ENCODE data around the gene GMDS. TPM values are rescaled to one million over a fixed set of nuclear protein-coding genes. Genes with fewer than 3 reads are reported as not detected.

Gene GMDS
- total and polyA plus RNA-seq, 2 of the 8 experiments (the other 6 are each of a cell fraction or from before 2014, with no cell fraction given), result 16.8 to 50.0 TPM

DNA sequence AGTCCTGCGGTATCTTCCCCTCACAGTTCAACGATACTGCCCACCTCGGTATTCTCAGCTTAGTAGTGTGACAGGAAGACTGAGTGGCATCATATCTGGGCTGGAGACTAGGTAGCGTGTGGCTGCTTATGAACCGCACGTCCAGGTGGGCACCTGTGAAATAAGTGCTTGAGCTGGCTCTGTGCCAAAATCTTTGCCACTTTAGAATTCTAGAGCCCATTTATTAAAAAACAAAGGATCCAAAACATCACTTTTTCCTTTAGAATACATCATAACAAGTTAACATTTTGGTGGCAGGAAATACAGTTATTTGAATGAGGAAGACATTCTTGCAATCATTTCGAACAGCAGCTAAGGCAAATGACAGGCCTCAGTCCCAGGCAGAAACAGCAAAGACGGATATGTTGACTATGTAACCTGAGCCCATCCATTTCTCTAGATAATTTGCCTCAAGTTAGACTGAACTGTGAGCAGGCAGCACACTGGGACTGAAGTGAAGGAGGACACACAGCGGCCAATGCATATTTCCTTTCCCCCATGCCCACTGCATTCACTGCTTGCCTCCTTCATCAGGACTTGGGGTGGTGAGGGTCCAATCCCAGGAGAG, 136.6 kb downstream of the GMDS start (continued):
- TF ChIP-seq, protein P1, sequence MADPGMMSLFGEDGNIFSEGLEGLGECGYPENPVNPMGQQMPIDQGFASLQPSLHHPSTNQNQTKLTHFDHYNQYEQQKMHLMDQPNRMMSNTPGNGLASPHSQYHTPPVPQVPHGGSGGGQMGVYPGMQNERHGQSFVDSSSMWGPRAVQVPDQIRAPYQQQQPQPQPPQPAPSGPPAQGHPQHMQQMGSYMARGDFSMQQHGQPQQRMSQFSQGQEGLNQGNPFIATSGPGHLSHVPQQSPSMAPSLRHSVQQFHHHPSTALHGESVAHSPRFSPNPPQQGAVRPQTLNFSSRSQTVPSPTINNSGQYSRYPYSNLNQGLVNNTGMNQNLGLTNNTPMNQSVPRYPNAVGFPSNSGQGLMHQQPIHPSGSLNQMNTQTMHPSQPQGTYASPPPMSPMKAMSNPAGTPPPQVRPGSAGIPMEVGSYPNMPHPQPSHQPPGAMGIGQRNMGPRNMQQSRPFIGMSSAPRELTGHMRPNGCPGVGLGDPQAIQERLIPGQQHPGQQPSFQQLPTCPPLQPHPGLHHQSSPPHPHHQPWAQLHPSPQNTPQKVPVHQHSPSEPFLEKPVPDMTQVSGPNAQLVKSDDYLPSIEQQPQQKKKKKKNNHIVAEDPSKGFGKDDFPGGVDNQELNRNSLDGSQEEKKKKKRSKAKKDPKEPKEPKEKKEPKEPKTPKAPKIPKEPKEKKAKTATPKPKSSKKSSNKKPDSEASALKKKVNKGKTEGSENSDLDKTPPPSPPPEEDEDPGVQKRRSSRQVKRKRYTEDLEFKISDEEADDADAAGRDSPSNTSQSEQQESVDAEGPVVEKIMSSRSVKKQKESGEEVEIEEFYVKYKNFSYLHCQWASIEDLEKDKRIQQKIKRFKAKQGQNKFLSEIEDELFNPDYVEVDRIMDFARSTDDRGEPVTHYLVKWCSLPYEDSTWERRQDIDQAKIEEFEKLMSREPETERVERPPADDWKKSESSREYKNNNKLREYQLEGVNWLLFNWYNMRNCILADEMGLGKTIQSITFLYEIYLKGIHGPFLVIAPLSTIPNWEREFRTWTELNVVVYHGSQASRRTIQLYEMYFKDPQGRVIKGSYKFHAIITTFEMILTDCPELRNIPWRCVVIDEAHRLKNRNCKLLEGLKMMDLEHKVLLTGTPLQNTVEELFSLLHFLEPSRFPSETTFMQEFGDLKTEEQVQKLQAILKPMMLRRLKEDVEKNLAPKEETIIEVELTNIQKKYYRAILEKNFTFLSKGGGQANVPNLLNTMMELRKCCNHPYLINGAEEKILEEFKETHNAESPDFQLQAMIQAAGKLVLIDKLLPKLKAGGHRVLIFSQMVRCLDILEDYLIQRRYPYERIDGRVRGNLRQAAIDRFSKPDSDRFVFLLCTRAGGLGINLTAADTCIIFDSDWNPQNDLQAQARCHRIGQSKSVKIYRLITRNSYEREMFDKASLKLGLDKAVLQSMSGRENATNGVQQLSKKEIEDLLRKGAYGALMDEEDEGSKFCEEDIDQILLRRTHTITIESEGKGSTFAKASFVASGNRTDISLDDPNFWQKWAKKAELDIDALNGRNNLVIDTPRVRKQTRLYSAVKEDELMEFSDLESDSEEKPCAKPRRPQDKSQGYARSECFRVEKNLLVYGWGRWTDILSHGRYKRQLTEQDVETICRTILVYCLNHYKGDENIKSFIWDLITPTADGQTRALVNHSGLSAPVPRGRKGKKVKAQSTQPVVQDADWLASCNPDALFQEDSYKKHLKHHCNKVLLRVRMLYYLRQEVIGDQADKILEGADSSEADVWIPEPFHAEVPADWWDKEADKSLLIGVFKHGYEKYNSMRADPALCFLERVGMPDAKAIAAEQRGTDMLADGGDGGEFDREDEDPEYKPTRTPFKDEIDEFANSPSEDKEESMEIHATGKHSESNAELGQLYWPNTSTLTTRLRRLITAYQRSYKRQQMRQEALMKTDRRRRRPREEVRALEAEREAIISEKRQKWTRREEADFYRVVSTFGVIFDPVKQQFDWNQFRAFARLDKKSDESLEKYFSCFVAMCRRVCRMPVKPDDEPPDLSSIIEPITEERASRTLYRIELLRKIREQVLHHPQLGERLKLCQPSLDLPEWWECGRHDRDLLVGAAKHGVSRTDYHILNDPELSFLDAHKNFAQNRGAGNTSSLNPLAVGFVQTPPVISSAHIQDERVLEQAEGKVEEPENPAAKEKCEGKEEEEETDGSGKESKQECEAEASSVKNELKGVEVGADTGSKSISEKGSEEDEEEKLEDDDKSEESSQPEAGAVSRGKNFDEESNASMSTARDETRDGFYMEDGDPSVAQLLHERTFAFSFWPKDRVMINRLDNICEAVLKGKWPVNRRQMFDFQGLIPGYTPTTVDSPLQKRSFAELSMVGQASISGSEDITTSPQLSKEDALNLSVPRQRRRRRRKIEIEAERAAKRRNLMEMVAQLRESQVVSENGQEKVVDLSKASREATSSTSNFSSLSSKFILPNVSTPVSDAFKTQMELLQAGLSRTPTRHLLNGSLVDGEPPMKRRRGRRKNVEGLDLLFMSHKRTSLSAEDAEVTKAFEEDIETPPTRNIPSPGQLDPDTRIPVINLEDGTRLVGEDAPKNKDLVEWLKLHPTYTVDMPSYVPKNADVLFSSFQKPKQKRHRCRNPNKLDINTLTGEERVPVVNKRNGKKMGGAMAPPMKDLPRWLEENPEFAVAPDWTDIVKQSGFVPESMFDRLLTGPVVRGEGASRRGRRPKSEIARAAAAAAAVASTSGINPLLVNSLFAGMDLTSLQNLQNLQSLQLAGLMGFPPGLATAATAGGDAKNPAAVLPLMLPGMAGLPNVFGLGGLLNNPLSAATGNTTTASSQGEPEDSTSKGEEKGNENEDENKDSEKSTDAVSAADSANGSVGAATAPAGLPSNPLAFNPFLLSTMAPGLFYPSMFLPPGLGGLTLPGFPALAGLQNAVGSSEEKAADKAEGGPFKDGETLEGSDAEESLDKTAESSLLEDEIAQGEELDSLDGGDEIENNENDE (IDR thresholded peaks at IDR 0.05; ENCODE audit: insufficient replicate concordance, low read length), result no peak
- TF ChIP-seq KDM5A (IDR thresholded peaks at IDR 0.05; ENCODE audit: low read length) (no peak), BRCA1 (IDR thresholded peaks at IDR 0.05; ENCODE audit: low read depth, low read length) (no peak)
